CD4-positive, alpha-beta T cell treated with Interleukin-4 for 4 hours (primary cell): Measurements from ENCODE around the gene RYR3.

Experiments
- DNase-seq: peaks from one replicate; pipeline ENCODE4 v3.0.0-alpha.2; 2020

The RYR3 gene

GRCh38 chr15:33600212-33600611 is 289.4 kb downstream of the RYR3 start:
- DNase-seq: no peak

DNA sequence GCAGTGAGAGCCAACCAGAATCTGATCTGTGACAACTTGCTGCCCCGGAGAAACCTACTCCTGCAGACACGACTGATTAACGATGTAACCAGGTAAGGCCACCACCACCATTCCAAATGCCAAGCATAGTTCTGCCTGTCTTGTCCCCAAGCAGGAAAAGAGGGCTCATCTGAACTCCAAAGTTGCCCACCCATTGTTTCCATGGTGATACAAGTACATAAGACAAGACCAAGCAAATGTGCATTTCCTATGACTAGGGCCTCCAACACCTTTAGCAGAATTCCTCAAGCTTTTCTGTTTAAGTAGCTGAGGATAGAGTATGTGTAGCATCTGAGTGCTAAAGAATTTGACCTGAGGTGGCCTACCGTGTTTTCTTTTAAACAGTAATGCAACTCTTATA is 290.7 kb downstream of the RYR3 start:
- no peak for DNase-seq

DNA sequence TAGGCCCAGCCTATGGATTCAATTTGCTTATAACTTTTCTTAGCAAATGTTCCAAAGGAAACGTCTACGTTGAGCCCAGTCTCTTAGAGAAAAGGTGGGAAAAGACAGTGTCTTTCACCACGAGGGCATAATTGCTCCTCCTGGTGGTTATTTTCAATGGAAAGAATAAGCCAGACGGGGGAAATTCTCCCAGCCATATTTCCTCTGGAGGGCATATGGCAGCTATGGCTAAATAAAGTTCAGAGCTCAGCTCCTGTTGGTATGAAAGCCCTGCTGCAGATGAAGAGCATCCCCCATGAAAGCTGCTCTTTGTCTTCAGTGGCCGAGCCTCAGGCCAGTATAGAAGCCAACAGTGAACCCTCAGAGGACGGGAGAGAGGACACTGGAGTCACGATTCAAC is 297.9 kb downstream of the RYR3 start:
- no peak for DNase-seq

DNA sequence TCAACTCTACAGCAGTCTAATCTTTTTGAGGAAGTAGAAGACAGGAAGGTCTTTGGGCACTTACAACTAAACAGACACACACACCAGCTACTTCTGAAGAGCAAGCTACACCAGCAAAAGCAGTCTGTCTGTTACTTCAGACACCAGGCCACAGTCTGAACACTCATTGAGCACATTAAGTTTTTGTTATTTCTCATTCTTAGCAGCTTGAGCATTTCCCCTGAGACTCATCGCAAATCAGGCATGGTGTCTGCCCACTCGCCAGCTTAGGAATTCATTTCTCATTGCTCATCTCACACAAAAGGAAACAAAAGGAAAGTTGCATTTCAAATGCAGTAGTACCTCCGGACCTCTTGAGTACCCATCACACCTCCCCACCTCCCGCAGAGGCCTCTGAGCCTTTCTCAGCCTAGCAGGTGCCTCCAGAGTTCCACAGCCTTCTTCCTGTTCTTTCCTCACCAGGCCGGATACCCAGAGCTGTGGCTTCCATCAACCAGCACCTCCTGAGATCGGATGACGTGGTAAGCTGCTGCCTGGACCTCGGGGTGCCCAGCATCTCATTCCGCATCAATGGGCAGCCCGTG is 302.0 kb downstream of the RYR3 start:
- no peak for DNase-seq

- DNase-seq: no peak
Measured at GRCh38 chr15:33616475-33616874, 305.7 kb downstream of the RYR3 start.

DNA sequence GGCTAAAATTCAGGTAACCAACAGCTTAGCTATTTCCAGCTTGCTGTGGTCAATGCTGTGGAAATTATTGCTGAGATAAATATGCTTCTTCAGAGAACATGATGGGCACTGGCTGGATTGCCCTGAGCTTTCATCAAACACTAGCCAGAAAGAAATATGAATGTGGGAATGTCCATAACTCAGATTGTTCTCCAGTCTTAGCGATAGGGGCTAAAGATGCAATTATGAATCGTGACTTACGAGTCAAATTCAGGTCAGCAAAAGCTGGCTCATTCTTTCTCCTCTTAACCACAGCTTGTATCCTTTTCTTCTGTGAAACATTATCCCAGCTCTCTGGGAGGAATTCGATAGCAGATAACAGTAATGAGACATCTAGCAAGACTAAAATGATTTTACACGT is 307.6 kb downstream of the RYR3 start:
- no peak for DNase-seq

- no peak for DNase-seq
Measured at GRCh38 chr15:33621141-33621540, 310.4 kb downstream of the RYR3 start.

GRCh38 chr15:33623010-33623409 is 312.2 kb downstream of the RYR3 start:
- no peak for DNase-seq

DNA sequence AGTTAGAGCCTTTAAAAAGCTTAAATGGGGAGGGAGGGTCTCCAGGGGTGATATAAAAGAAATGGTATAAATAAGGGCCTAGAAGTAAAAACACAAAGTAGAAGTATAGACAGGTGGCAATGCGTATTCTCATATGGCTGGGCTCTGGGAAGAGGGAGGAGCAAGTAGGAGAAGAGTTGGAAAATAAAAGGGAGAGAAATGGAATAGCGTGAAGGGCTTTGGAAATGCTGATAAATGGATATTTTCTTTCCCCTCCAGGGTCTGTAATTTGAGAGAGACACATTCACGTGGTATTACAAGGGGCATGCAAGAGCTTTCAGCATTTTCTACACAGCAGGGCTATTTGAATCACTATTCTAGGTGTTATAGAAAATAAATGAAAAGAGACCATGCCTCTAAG is 313.7 kb downstream of the RYR3 start:
- DNase-seq: no peak

GRCh38 chr15:33629647-33630046 is 318.9 kb downstream of the RYR3 start:
- DNase-seq: no peak

DNA sequence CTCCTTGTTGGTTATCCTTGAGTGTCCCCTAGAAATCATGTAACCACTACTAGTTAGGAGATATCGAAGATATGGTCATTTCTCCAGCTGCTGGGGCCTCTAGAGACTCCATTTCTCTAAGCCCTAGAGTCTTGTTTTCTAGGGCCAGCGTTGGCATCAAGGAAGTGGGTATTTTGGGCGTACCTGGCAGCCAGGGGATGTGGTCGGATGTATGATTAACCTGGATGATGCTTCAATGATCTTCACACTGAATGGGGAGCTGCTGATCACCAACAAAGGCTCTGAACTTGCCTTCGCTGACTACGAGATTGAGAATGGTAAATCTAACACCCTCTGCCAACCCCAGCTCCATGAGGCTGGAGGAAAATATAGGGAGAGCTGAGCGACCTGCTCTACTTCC is 325.5 kb downstream of the RYR3 start:
- DNase-seq: no peak

DNA sequence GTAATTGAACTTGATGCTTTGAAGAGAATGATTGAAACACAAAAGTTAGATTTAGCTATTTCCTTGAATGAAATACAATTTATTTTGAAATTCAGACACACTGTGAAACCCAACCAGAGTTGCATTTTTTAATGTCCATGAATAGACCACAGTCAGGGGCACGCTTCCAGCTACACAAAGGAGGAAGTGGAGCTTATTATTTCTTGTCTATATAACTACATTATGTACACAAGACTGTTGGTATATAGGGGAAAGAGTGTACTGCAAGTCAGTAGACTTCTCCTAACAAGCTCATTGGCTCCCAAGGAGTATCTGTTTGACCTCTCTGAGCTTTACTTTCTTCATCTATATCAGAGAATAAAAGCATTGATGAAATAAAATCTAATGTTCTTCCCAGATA is 326.2 kb downstream of the RYR3 start:
- DNase-seq: no peak

GRCh38 chr15:33638453-33638852 is 327.7 kb downstream of the RYR3 start:
- no peak for DNase-seq

- no peak for DNase-seq
Measured at GRCh38 chr15:33639051-33639450, 328.3 kb downstream of the RYR3 start.

DNA sequence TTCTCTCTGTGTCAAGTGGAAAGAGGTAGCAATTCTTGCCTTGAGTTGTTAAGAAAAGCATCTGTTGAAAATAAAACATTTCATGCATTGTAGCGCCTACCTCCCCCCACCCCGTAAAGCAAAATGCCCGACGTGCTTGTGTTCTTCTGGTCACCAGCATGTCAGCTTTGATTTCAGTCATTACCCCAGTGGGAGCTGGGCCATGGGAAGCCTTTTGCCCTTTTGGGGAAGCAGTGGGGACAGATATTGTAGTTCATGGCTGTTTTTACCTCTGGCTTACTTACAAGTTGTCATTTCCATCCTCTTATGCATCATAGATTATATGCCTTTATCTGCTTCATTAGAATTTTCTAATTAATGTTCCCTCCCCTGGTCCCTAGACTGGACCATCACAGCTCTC is 328.7 kb downstream of the RYR3 start:
- DNase-seq: no peak

GRCh38 chr15:33639978-33640377 is 329.2 kb downstream of the RYR3 start:
- no peak for DNase-seq

- no peak for DNase-seq
Measured at GRCh38 chr15:33641069-33641468, 330.3 kb downstream of the RYR3 start.

DNA sequence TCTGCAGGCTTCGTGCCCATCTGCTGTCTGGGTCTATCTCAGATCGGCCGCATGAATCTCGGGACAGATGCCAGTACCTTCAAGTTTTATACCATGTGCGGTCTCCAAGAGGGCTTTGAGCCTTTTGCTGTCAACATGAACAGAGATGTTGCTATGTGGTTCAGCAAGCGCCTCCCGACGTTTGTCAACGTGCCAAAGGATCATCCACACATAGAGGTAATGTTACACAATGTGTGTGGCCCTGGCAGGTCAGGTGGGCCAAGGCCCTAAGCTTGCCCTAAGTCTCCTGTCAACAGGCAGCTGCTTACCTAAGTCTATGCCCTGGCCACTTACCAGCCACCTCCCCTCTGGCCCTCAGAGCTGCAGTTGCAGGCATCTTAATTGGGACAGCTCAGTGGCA is 333.5 kb downstream of the RYR3 start:
- DNase-seq: no peak

DNA sequence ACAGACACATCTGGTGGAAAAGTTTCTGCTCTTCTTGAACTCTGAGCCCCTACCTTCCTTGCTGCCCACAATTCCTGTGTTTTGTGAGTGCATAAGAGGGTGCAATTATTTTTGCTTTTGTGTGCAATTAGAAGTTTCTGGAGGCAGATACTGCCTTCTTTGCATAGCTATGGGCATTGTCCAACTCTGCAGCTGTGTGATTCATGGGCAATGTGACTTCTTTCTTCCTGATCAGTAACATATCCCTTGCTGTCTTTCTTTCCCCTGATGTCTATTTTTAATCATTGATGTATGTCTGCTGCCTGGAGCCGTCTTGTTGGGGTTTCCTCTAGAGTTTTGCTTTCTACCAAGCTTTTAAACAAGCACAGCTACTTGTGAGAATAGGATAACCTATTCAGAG is 336.0 kb downstream of the RYR3 start:
- DNase-seq: no peak

DNA sequence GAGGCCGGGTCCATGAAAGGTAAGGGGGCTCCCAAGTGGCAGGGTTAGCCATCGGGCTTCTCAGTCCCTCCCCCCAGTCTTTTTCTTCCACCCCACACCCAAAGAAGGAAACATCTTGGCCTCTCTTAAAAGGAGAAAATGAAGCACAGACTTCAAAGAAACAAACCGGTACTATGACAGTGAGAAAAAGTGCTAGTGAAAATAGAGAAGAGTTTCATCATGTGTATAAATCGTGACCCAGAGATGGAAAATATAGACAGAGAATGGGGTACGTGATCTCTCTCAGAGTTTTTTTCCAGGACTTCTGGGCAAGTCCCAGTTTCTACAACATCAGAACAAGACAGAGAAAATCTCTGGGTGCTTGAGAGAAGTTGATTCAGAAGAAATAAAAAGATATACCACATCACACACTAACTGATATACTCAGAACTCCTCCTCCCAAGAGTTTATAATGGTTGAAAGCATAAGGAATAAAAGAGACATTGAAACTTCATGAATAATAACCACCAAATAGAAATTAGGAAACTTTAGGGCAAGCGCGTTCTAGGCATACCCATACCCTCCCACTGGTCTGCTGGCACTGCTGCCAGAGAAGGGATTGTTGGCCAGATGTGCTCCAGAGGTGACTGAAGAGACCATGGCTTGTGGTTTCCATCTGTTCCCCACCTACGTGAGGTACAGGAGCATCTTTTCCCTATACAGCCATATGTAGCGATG is 338.6 kb downstream of the RYR3 start:
- DNase-seq: no peak

DNA sequence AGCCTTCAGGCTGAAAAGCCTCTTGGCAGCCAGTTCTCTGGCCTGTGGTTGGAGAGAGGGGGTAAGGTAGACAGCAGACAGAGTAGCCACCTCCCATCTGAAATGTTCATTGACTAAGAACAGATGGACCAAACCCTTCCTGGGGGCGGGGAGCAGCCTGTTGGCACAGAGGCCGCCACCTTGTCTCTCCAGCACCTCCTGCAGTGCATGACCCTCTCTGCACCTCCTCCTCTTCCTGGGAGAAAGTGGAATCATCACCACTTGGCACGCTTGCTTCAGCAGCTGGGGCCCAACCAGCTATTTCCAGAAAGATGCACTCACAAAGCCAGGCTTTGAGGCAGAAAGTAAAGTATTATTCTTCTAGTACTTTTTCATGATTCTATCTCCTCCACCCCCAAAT is 344.1 kb downstream of the RYR3 start:
- DNase-seq: no peak

DNA sequence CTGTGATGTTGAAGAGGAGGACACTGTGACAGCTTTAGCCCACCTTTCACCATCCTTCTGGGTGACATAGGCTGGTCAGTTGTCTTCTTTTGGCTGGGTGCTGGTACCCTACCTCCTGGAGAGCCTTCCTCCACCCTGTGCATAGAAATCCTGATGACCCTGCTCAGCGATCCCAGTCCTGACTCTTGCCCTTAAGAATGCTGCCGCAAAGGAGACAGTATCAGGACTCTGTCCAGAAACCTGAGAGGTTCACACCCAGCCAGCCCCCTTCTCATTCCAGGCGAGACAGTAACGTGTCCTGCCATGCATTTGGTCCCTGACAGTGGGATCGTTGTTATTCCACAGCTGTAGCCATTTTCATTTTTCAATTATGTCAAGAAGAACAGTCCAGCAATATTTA is 344.7 kb downstream of the RYR3 start:
- DNase-seq: no peak

GRCh38 chr15:33656168-33656567 is 345.4 kb downstream of the RYR3 start:
- no peak for DNase-seq

GRCh38 chr15:33660151-33660550 is 349.4 kb downstream of the RYR3 start:
- no peak for DNase-seq

- no peak for DNase-seq
Measured at GRCh38 chr15:33662014-33662413, 351.2 kb downstream of the RYR3 start.
